Muscle of leg (tissue), 16 donors: ENCODE data around the gene NRIP1. TPM values are rescaled to one million over a fixed set of nuclear protein-coding genes. Genes with fewer than 3 reads are reported as not detected.
A peak's percentile ranks its signal among the peaks of the same experiment; 100 is the strongest.

Experiments used
- DNase-seq: peaks from one replicate; pipeline ENCODE4 v3.0.0; 2013
- H3K27ac ChIP-seq: one replicate; pipeline ENCODE4 v1.5.1; 2013; ENCODE audit warnings: mild to moderate bottlenecking, low read length, control low read depth
- H3K27me3 ChIP-seq: one replicate; pipeline ENCODE4 v1.6.1; 2013; ENCODE audit warnings: low read length; ENCODE audit not compliant: control insufficient read depth, insufficient read depth
- H3K36me3 ChIP-seq: one replicate; pipeline ENCODE4 v1.6.1; 2013; ENCODE audit warnings: low read length; ENCODE audit not compliant: control insufficient read depth, insufficient read depth
- H3K4me1 ChIP-seq: one replicate; pipeline ENCODE4 v1.6.1; 2013; ENCODE audit warnings: low read length; ENCODE audit not compliant: control insufficient read depth, insufficient read depth
- H3K4me3 ChIP-seq: one replicate; pipeline ENCODE4 v1.5.1; 2013; ENCODE audit warnings: low read length, control low read depth
- H3K9me3 ChIP-seq: replicated peaks from 2 replicates; pipeline ENCODE4 v1.6.1; 2013; ENCODE audit warnings: low read depth, low read length; ENCODE audit not compliant: control insufficient read depth
- WGBS: methylation state at CpG from one replicate; pipeline ENCODE4 v1.1.5; 2013; ENCODE audit warnings: missing lambda C conversion rate; ENCODE audit not compliant: insufficient coverage; 5-methylcytosine and 5-hydroxymethylcytosine counted together
- long read RNA-seq, 11 donors: transcript quantifications; one replicate each; lab custom pipeline, GENCODE V29; 2026
- polyA plus RNA-seq, 8 donors: library from polyadenylated mRNA; unstranded; fragments of 120-200 nt; gene quantifications; one replicate each; pipeline versions ENCODE4 v1.2.1 to v1.2.3, GENCODE V29; 2013; ENCODE audit warnings: inconsistent platforms in 1 of 8, low replicate concordance in 1 of 8; ENCODE audit not compliant: insufficient read length in 8 of 8, insufficient read depth in 1 of 8
- total RNA-seq: library from RNA; stranded (reverse); fragments of 120-200 nt; gene quantifications from one replicate; pipeline ENCODE4 v1.2.4, GENCODE V29; 2013

The NRIP1 gene, protein sequence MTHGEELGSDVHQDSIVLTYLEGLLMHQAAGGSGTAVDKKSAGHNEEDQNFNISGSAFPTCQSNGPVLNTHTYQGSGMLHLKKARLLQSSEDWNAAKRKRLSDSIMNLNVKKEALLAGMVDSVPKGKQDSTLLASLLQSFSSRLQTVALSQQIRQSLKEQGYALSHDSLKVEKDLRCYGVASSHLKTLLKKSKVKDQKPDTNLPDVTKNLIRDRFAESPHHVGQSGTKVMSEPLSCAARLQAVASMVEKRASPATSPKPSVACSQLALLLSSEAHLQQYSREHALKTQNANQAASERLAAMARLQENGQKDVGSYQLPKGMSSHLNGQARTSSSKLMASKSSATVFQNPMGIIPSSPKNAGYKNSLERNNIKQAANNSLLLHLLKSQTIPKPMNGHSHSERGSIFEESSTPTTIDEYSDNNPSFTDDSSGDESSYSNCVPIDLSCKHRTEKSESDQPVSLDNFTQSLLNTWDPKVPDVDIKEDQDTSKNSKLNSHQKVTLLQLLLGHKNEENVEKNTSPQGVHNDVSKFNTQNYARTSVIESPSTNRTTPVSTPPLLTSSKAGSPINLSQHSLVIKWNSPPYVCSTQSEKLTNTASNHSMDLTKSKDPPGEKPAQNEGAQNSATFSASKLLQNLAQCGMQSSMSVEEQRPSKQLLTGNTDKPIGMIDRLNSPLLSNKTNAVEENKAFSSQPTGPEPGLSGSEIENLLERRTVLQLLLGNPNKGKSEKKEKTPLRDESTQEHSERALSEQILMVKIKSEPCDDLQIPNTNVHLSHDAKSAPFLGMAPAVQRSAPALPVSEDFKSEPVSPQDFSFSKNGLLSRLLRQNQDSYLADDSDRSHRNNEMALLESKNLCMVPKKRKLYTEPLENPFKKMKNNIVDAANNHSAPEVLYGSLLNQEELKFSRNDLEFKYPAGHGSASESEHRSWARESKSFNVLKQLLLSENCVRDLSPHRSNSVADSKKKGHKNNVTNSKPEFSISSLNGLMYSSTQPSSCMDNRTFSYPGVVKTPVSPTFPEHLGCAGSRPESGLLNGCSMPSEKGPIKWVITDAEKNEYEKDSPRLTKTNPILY (N-terminal part only)
- total RNA-seq (75.4 TPM), polyA plus RNA-seq (10 to 100 TPM; 28.6 to 48.0 (median 38.6) TPM)
- long read RNA-seq, donor 1, full-length matches to known transcripts = 4 of 4 reads
- long read RNA-seq, donor 1, partial matches to known transcripts = 0 of 4 reads
- long read RNA-seq, donor 1, other reads (novel, unspliced or antisense) = 0 of 4 reads
- long read RNA-seq, donor 2, full-length matches to known transcripts = 1 of 1 reads
- long read RNA-seq, donor 2, partial matches to known transcripts = 0 of 1 reads
- long read RNA-seq, donor 2, other reads (novel, unspliced or antisense) = 0 of 1 reads
- long read RNA-seq, donor 3, full-length matches to known transcripts = 12 of 12 reads
- long read RNA-seq, donor 3, partial matches to known transcripts = 0 of 12 reads
- long read RNA-seq, donor 3, other reads (novel, unspliced or antisense) = 0 of 12 reads
- long read RNA-seq, donor 4, full-length matches to known transcripts = 6 of 6 reads
- long read RNA-seq, donor 4, partial matches to known transcripts = 0 of 6 reads
- long read RNA-seq, donor 4, other reads (novel, unspliced or antisense) = 0 of 6 reads
- long read RNA-seq, donor 5, full-length matches to known transcripts = 14 of 14 reads
- long read RNA-seq, donor 5, partial matches to known transcripts = 0 of 14 reads
- long read RNA-seq, donor 5, other reads (novel, unspliced or antisense) = 0 of 14 reads
- long read RNA-seq, donor 6, full-length matches to known transcripts = 5 of 5 reads
- long read RNA-seq, donor 6, partial matches to known transcripts = 0 of 5 reads
- long read RNA-seq, donor 6, other reads (novel, unspliced or antisense) = 0 of 5 reads
- long read RNA-seq, donor 7, full-length matches to known transcripts = 8 of 8 reads
- long read RNA-seq, donor 7, partial matches to known transcripts = 0 of 8 reads
- long read RNA-seq, donor 7, other reads (novel, unspliced or antisense) = 0 of 8 reads
- long read RNA-seq, donor 8, full-length matches to known transcripts = 5 of 5 reads
- long read RNA-seq, donor 8, partial matches to known transcripts = 0 of 5 reads
- long read RNA-seq, donor 8, other reads (novel, unspliced or antisense) = 0 of 5 reads
- long read RNA-seq, donor 9, full-length matches to known transcripts = 8 of 8 reads
- long read RNA-seq, donor 9, partial matches to known transcripts = 0 of 8 reads
- long read RNA-seq, donor 9, other reads (novel, unspliced or antisense) = 0 of 8 reads
- long read RNA-seq, donor 10, full-length matches to known transcripts = 14 of 14 reads
- long read RNA-seq, donor 10, partial matches to known transcripts = 0 of 14 reads
- long read RNA-seq, donor 10, other reads (novel, unspliced or antisense) = 0 of 14 reads
- long read RNA-seq, donor 11, full-length matches to known transcripts = 6 of 6 reads
- long read RNA-seq, donor 11, partial matches to known transcripts = 0 of 6 reads
- long read RNA-seq, donor 11, other reads (novel, unspliced or antisense) = 0 of 6 reads

GRCh38 chr21:15064576-15065391, at the start of gene NRIP1:
Gene NRIP1, minus strand, starts transcription at chr21:15065000. Its CDS starts 96,808 bp downstream, at chr21:14968192.
- WGBS = under 1% methylated on average over 114 of the region's 116 CpGs
- Histone ChIP-seq H3K36me3 (no peaks in the 10 kb centered on the region), H3K27ac (peak within 1 kb of the TSS; percentile 95), H3K27me3 (no peaks in the 10 kb centered on the region), H3K4me3 (peak within 1 kb of the TSS; percentile 81), H3K9me3 (no peaks in the 10 kb centered on the region), H3K4me1 (peaks cover 6% of the 10 kb centered on the region)
- DNase-seq = peak; percentile 98

GRCh38 chr21:15112858-15113257, 48.1 kb upstream of the NRIP1 start:
- DNase-seq = no peak
- H3K4me1 ChIP-seq = no peaks in the 10 kb centered on the region
- H3K27me3 ChIP-seq = no peaks in the 10 kb centered on the region
- WGBS = no CpG with 5 or more reads among the region's 4 CpGs
- no peaks in the 10 kb centered on the region for H3K9me3 ChIP-seq
- no peak overlapping the region for H3K4me3 ChIP-seq
- H3K27ac ChIP-seq = no peak overlapping the region
- no peaks in the 10 kb centered on the region for H3K36me3 ChIP-seq

- Histone ChIP-seq H3K4me1 (no peaks in the 10 kb centered on the region), H3K27ac (no peak overlapping the region), H3K27me3 (no peaks in the 10 kb centered on the region), H3K9me3 (no peaks in the 10 kb centered on the region), H3K4me3 (no peak overlapping the region), H3K36me3 (no peaks in the 10 kb centered on the region)
- WGBS = no CpG with 5 or more reads among the region's 2 CpGs
- no peak for DNase-seq
Measured at GRCh38 chr21:15108801-15109200, 44.0 kb upstream of the NRIP1 start.

GRCh38 chr21:15104470-15104869, 39.7 kb upstream of the NRIP1 start:
- 100% methylated on average over 2 of the region's 3 CpGs for WGBS
- Histone ChIP-seq H3K27ac (no peak overlapping the region), H3K27me3 (no peaks in the 10 kb centered on the region), H3K4me3 (no peak overlapping the region), H3K4me1 (no peaks in the 10 kb centered on the region), H3K9me3 (no peaks in the 10 kb centered on the region), H3K36me3 (no peaks in the 10 kb centered on the region)
- DNase-seq = no peak

DNA sequence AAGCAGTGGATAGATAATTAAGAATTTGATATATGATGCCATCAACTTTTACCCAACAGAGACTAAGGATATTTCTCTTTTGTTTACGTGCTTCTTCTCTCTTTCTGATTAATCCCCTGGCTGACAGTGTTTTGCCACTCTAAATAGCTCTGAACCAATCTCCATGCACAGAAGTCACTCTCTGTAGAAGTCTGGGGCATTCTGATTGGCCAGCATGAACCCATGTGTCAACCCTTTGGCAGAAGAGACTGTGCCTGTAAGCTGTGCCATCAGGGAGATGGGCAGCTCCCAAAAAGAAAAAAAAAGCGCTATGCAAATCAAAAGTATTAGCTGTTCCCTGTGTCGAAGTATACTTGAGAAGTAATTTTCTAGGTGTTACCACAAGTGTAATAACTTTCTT, 34.1 kb upstream of the NRIP1 start:
- WGBS = no CpG with 5 or more reads among the region's 3 CpGs
- Histone ChIP-seq H3K36me3 (no peaks in the 10 kb centered on the region), H3K4me1 (no peaks in the 10 kb centered on the region), H3K9me3 (no peaks in the 10 kb centered on the region), H3K27me3 (no peaks in the 10 kb centered on the region), H3K4me3 (no peak overlapping the region), H3K27ac (no peak overlapping the region)
- DNase-seq = no peak

- H3K27me3 ChIP-seq = no peaks in the 10 kb centered on the region
- no peaks in the 10 kb centered on the region for H3K9me3 ChIP-seq
- no peak overlapping the region for H3K27ac ChIP-seq
- H3K36me3 ChIP-seq = no peaks in the 10 kb centered on the region
- peak; percentile 11 for DNase-seq
- WGBS = no CpG with 5 or more reads among the region's 3 CpGs
- no peak overlapping the region for H3K4me3 ChIP-seq
- H3K4me1 ChIP-seq = no peaks in the 10 kb centered on the region
Measured at GRCh38 chr21:15098181-15098580, 33.4 kb upstream of the NRIP1 start.

DNA sequence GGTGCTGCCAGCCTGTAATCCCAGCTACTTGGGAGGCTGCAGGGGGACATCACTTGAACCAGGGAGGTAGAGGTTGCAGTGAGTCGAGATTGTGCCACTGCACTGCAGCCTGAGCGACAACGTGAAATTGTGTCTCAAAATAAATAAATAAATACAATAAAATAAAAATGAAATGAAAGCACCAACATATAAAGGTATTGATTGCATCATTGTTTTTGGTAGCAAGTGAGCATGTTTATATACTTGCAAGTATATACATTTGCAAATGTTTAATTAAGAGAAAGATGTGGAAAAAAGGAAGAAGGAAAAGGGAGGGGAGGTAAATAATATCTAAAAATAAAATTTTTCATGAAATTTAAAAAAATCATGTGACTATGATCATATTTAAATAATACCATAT, 32.8 kb upstream of the NRIP1 start:
- no peak overlapping the region for H3K27ac ChIP-seq
- WGBS = no CpG with 5 or more reads among the region's 3 CpGs
- H3K4me1 ChIP-seq = no peaks in the 10 kb centered on the region
- no peaks in the 10 kb centered on the region for H3K9me3 ChIP-seq
- no peak overlapping the region for H3K4me3 ChIP-seq
- H3K36me3 ChIP-seq = no peaks in the 10 kb centered on the region
- H3K27me3 ChIP-seq = no peaks in the 10 kb centered on the region
- DNase-seq = no peak

DNA sequence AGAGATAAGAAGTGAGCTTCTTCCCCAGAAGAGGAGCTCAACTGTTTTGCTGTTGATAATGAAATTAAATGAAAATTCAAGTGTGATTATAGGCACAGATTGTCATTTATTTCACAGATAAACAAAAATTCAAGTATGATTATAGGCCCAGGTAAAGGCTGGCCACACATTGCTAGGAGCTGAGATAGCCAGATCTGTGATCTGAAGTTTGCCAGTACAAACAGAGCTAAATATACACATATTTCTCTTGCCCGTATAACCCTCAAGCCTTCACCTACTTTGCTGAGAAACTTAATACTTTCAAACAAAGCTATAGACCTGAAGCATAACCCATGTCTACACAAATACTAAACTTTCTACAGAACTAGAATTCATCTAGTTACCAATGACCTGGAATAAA, 31.3 kb upstream of the NRIP1 start:
- Histone ChIP-seq H3K4me1 (no peaks in the 10 kb centered on the region), H3K27ac (no peak overlapping the region), H3K36me3 (no peaks in the 10 kb centered on the region), H3K27me3 (no peaks in the 10 kb centered on the region), H3K4me3 (no peak overlapping the region), H3K9me3 (no peaks in the 10 kb centered on the region)
- no CpG with 5 or more reads among the region's 1 CpG for WGBS
- no peak for DNase-seq
